KBM-7 (cell line): ENCODE data around the gene VOPP1.

ENCODE experiments used
- DNase-seq: peaks from one replicate; pipeline ENCODE4 v3.0.0-alpha.2; 2015
- in situ Hi-C: fragments of 300-500 bp; cut with MboI; formaldehyde crosslinking; loops from 2 replicates; pipeline ENCODE4 v1.14.3; 2020; ENCODE audit warnings: low sequenced_read_pairs, low pct_unique_long_range_greater_than_20kb, mixed read lengths

VOPP1 gene

GRCh38 chr7:55431898-55432297 lies 140.4 kb downstream of the VOPP1 start:
- in situ Hi-C loops, result no loop called here
- DNase-seq, result no peak

GRCh38 chr7:55429835-55430499 lies 142.3 kb downstream of the VOPP1 start:
- in situ Hi-C loops, result no loop called here
- DNase-seq, result no peak

DNA sequence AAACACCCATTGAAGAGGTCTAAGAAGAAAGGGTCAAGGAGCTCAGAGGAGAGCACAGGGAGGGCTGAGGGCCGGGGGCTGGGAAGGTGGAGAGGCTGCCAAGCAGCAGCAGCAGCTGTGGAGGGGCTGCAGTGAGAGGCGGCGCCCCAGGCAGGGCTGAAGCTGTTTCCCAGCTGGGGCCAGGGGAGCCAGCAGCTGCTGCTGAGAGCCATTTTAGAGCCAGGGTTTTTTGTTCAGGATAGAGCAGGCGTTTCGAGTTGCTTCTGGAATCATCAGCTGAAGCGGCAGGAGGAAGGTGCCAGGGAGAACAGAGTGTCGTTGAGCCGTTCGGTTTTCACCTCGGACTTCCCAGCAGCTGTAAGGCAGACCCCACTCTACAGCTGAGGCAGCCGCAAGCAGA lies 144.5 kb downstream of the VOPP1 start:
- no peak for DNase-seq
- in situ Hi-C loops, result no loop called here

DNA sequence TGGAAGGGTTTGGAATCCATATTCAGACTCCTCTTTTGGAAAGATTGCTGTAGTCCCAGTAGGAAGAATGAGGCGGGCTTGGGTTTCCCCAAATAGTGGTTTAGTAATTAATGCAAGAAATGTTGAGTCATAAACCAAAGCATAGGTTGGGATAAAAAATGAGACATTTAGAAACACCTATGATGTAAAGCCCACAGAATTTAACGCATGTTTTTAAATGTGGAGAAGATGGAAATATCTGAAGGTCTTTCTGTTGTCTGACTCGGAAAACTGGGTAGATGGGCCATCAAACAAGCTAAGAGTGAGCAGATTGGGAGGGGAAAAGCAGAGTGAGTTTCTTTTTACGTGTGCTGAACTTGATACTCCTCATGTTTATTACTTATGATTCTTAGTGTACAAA lies 145.0 kb downstream of the VOPP1 start:
- in situ Hi-C loops, result no loop called here
- DNase-seq, result no peak

- DNase-seq, result no peak
- in situ Hi-C loops, result no loop called here
Measured at GRCh38 chr7:55426676-55427075, 145.6 kb downstream of the VOPP1 start.

- in situ Hi-C loops, result no loop called here
Measured at GRCh38 chr7:55425141-55425752, 147.1 kb downstream of the VOPP1 start.

GRCh38 chr7:55423891-55424290 lies 148.4 kb downstream of the VOPP1 start:
- in situ Hi-C loops, result no loop called here
- no peak for DNase-seq

More at GRCh38 chr7:55425141-55425752, 147.1 kb downstream of the VOPP1 start:
- peak; percentile 60 for DNase-seq

GRCh38 chr7:55423277-55423711 lies 149.0 kb downstream of the VOPP1 start:
- DNase-seq, result no peak
- in situ Hi-C loops, result no loop called here
